GM21528 (cell line): Measurements from ENCODE around the gene COL21A1.

Source experiments
- ATAC-seq: cut with Tn5 transposase; IDR thresholded peaks from one replicate; pipeline ENCODE4 v1.9.1; 2021; ENCODE audit warnings: mild to moderate bottlenecking, moderate library complexity; ENCODE audit not compliant: unreplicated experiment, low FRiP score

The COL21A1 gene

DNA sequence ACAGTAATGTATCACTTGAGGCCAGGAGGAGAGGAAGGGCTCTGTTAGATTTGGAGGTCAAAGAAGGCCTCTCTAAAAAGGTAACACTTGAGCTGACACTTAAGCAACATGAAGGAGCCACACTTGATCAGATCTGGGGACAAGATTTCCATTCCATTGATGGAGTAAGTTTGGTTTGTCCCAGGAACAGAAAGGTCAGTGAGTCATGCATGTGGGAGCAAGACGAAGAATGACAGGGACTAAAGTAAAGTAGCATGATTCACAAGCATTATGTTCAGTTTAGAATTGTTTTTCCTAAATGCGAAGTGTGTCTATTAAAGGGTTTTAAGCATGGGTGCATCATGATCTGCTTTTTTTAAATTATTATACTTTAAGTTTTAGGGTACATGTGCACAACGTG is 47.4 kb downstream of the COL21A1 start:
- ATAC-seq: no peak

DNA sequence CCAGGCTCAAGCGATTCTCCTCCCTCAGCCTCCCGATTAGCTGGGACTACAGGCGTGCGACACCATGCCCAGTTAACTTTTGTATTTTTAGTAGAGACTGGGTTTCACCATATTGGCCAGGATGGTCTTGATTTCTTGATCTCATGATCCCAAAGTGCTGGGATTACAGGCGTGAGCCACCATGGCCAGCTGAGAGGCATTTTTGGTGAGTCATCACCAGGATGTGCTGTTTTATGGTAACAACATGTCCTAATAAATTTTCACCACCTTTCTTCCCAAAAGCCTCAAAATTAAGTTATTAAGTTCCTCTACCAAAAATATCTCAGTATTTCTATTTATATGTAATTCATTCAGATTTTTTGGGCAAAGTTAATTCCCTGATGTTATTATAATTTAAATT is 53.5 kb downstream of the COL21A1 start:
- no peak for ATAC-seq

DNA sequence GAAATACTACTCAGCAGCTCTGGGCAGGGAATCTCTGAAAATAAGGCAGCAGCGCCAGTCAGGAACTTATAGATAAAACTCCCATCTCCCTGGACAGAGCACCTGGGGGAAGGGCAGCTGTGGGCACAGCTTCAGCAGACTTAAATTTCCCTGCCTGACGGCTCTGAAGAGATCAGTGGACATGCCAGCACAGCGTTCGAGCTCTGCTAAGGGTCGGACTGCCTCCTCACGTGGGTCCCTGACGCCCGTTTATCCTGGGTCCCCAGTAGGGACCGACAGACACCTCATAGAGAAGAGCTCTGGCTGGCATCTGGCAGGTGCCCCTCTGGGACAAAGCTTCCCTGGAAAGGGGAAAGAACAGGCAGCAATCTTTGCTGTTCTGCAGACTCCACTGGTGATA is 59.0 kb downstream of the COL21A1 start:
- no peak for ATAC-seq

DNA sequence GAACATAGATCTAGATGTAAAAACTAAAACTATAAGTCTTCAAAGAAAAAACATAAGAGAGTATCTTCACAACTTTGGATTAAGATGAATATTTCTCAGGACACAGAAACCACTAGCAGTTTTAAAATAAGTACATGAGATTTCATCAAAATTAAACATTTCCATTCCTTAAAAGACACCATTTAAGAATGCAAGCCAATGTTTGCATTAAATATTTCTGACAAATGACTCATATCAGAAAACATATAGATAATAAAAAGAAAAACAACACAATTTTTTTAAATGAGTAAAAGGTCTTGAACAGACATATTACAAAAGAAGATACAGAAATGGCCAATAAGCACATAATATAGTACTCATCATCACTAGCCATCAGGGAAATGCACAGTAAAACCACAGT is 59.7 kb downstream of the COL21A1 start:
- ATAC-seq: no peak

DNA sequence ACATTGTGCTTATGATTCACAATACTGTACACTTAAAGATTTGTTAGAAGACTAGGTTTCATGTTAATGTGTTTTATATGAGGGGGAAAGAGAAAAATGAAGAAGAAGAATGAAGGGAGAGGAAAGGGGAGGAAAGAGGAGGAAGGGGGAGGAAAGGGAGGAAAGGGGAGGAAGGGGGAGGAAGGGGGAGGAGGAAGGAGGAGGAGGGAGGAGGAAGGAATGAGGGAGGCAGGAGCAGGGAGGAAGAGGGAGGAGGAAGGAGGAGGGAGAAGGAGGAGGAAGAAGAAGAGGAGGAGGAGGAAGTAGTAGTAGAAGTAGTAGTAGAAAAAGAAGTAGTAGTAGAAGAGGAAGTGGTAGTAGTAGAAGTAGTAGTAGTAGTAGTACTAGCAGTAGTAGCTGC is 70.6 kb downstream of the COL21A1 start:
- no peak for ATAC-seq

DNA sequence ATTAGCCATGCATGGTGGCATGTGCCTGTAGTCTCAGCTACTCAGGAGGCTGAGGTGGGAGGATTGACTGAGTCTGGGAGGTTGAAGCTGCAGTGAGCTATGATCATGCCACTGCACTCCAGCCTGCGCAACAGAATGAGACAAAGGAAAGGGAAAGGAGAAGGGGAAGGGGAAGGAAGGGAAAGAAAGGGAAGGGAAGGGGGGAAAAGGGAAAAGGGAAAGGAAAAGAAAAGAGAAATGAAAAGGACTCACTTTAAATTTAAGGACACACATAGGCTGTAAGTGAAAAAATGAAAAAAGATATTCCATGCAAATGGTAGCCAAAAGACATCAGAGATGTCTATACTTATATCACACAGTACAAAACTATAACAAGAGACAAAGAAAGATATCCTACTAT is 74.2 kb downstream of the COL21A1 start:
- no peak for ATAC-seq

DNA sequence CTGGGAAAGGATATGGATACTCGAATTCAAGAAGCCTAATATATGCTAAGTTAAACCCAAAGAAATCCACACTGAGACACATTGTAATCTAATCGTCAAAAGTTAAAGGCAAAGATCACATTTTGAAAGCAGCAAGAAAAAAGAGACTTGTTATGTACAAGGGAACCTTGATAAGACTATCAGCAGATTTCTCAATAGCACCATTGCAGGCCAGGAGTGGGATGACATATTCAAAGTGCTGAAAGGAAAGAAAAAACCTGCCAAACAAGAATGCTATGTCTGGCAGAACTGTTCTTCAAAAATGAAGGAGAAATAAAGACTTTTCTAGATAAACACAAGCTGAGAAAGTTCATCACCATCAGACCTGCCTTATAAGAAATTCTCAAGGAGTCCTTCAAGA is 75.2 kb downstream of the COL21A1 start:
- ATAC-seq: no peak

DNA sequence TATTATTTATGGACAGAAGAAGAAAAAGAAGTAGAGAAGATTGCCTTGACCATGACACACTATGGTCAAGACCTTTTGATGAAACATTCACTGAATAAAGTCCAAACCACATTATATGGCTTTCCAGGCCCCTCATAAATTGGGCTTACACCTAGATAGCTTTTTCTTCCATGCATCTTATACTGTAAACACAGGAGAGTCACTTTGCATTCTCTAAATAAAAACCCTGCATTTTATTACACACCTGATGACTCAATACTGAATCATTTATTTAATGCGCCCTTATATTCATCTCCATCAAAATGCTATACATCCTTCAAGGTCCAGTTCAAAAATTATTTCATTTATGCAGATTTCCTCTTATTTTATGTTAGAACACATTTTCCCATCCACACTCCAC is 78.0 kb downstream of the COL21A1 start:
- no peak for ATAC-seq

DNA sequence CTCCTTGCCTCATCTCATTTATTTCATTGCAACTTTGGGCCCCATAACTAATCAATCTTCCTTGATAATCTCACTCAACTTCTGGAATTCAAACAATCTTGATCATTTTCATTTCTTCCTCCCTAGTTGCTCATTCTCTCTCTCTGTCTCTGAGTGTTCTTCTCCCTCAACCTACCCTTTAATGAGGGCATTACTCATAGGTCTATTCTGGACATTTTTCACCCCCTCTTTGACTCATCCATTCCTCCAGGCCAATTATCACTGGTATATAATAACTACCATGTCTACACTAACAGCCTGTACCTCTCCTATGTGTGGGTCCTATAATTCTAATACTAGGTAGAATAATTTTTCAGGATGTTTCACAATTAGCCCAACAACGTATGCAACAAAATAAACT is 78.8 kb downstream of the COL21A1 start:
- ATAC-seq: no peak

DNA sequence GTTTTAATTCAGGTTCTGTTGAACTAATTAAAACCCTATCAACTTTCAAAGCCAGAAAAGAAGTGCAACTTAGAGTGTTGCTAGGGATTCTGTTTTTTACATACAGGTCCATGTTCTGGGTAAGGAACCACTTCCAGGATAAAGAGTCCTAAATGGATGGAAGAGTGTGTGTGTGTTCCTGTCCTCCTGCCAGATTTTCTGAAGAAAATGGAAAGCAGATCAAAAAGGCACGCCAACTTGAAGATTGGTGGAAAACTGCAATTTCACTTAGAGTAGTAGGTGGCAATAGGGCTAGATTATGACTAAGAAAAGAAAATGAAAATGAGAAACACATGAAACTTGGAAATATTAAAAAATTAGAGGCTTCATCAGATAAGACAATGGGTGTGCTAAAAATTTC is 85.3 kb downstream of the COL21A1 start:
- no peak for ATAC-seq

DNA sequence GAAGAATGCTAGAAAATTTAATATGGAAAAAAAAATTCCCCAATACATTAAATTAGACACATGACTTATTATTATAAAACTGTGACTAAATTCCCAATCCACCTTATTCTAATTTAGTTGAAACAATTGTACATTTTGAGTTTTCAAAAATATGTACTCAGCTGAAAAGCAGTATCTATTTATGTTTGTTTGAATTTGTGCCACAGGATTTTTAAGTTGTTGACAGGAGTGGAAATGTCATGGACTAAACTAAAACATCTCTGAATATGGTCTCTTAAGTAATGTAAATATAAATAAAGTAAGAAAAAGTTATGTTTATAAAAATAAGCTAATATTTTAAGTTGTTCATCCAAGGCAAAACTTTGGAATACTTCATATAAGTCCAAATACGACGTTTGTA is 86.9 kb downstream of the COL21A1 start:
- ATAC-seq: no peak

DNA sequence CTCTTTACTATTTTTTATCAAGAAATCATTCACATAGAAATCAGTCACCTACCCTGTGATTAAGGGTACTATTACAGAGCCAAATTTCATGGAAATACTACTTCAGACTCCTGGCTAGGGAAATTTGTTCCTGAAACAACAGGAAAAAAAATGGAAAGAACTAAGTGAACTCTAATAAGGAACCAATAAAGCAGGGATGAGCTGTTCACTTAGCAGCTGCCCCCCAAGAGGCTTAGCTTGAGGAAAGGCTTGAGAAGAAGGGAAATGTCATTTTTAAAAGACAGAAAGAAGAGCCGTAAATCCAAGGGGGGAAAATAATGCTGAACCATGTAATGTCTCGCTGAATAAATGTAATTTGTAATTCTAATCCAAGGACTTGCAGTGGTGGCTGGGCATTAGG is 88.8 kb downstream of the COL21A1 start:
- ATAC-seq: no peak

DNA sequence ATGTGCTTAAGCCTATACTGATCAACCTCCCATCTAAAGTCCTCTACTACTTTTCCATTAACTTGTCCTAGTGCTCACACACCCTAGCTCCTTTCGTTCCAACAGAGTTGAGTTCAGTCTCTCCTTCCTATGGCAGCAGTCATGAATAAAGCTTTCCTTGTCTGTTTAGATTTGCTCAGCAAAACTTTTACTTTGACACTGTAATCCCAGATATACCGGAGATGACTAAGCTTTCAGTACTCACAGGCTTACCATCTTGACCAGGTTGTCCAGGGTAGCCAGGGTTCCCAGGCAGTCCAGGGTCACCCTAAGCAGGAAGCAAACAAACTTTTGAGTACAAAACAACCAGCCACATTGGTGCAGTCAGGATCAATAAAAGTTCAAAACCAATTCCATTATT is 90.7 kb downstream of the COL21A1 start:
- no peak for ATAC-seq

DNA sequence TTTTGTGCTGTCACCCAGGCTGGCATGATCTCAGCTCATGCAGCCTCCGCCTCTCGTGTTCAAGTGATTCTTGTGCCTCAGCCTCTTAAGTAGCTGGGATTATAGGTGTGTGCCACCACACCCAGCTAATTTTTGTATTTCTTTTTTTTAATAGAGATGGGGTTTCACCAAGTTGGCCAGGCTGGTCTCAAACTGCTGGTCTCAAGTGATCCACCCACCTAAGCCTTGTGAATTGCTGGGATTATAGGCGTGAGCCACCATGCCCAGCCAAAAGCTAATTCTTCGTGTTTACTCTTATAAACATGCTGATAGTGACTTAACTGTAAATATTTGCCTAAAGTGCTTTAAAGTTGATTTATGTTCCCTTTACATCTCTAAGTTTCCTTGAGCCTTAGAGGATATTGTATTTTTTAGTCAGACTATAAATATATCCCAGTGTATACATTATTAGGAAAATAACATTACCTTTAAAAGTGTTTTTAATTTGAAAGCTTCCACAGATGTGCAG is 91.7 kb downstream of the COL21A1 start:
- no peak for ATAC-seq

DNA sequence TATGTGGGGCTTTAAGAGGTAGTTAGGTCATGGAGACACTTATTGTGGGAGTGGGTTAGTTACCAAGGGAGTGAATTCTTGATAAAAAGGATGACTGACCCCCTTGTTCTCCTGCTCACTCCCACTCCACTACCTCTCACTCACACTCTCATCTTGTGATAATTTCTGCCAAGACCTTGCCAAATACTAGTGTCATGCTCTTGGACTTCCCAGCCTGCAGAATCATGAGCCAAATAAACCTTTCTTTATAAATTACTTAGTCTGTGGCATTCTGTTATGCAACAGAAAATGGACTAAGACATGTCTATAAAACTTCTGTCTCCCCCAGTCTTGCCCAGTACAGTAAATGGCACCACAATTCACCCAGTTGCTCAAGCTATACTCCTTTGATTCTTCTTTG is 93.3 kb downstream of the COL21A1 start:
- no peak for ATAC-seq

DNA sequence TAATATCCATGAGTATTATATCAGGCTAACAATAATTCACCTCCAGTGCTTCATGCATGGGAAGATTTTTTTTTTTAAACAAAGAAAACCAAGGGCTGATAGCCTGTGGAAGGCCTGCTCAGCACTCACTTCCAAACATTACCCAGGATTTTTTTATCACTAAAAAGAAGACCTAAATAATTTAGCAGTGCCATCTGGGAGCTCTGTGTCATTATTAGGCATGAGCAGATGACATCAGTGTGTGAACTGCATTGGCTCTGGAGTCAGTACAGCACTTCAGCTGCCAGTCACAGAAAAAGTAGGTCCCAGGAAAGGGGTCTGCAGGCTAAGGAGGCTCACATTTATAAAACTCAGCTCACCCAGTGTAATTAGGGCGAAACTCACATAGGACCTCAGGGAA is 94.8 kb downstream of the COL21A1 start:
- ATAC-seq: no peak

DNA sequence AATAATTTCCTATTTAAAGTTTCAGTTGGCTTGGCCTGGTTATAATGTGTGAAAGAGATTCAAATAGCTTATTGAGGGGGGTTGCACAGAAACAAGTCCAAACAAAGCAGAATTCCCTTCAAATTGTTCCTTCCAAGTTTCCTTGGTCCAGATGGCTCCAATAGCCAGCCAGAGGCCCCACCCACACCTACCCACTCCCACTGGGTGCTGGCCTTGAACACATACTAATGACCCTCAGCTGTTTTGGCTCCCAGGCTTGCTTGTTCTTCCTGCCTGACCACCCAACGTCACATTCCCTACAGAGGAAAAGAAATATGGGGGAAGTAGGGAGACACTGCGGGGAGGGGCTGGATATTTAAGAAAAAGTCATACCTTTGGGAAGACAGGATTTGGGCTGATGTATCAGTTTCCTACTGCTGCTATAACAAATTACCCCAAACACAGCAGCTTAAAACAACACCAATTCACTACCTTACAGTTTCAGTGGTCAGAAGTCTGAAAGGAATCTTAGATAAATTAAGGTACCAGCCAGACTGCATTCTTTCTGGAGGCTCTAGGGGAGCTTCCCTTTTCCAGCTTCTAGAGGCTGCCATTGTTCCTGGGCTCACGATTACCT is 95.7 kb downstream of the COL21A1 start:
- ATAC-seq: no peak

DNA sequence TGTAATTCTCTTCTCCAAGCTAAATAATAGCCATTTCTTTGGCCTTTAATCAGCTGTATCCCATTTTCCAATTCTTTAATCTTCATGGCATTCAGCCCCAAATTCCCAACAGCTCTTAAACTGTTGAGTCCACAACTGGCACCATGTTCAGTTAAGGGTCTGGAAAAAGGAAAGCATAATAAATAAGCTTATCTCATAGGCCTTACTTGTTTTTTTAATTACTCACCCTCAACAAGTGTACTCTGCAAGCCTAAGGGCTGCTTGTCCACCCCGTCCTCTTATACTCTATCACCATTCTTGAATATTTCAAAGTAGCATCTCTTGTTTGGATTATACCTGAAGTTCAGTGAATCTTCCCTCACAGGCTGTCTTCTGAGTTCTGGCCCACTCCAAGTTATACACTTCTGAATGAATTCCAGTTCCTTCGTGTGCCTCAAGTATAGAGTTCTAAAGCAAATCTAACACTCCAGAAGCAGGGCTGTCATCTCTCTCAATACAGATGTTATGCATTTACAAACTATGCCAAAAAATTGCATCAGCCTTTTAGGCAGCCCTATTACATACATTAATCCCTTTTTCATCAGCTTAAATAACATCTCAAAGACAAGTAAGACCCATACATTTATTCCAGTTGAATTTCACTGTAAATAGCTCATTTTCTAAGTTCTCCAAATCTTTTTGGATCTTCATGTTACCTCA is 98.7 kb downstream of the COL21A1 start:
- no peak for ATAC-seq

DNA sequence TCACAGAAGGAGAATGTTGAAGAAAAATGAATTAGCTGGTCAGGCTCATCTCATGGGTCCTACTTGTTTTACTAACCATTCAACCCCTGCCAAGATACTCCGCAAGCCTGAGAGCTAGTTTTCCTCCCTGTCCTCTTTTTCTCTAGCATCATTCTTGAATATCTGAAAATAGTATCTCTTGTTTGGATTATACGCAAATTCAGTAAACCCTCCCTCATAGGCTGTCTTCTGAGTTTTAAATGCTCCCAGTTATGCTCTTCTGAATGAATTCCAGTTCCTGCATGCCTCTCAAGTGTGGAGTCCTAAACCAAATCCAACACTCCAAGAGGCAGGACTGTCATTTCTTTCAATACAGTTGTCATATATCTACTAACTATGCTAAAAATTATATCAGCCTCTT is 99.6 kb downstream of the COL21A1 start:
- ATAC-seq: no peak

DNA sequence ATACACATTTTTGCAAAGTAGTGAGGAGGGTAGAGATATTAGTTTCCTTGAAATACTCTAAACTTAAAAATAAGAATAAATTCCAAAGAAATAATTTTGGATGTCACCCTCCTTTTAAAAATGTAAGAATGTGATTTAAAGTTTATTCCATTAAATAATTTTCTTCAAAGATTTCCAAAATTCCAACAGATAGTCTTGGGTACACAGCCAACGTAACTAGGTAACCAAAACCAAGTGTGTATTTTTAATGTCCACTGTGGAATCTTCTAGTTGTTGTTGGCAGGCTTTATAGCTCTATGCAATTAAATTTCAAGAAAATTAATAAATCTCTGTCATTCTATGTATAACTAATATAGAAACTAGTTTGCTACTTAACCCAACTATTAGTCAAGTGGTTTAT is 101.3 kb downstream of the COL21A1 start:
- no peak for ATAC-seq

DNA sequence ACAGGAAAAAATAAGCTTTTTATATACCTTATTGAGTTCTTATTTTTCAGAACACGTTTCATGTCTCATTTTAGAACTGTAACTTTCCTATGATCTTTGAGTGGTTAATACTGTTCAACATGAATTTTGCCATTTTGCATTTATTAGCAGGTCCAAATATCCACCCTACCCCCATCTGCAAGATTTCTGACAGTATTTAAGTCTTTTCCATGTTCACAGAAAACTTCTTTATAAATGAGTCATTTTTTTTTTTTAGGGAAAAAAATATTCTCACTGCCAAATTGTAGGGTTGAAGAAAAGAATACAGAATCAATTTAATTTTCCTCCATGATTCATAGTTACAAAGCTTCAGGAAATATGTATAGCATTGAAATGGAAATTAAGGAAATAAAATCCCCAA is 101.8 kb downstream of the COL21A1 start:
- no peak for ATAC-seq

DNA sequence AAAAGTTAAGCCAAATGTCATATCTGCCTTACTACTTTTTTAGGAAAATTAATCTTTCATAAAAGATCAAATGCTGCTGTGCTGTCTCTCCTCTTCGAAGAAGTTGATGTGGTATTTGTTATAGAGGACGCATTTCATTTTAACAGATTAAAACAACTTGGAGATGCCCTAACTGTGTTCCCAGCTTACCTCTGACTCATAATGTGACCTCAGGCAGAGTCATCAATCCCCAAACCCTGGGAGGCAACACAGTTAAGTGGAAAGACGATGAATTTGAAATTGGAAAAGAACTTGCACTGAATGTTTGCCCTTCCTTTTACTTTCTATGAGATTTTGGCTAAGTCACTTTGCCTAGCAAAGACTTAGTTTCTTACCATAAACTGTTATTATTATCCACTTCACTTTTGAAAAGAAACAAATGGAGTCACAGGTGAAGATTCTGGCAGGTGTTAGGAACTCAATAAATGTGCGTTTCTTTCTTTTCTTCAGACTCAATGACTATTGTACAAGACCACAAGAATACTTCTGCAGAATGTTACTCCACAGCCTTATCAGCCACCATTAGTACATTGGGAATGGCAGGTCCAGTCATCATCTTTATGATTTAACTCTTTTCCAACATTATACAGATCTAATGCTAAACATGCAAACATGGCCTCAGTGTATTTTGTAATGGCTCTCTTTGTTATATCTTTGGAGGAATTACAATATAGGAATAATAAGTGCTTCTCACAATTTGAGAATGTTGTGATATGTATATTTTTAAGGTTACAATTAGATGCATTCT is 102.6 kb downstream of the COL21A1 start:
- no peak for ATAC-seq
